ENCODE results near the gene HIVEP2. TPM values are rescaled to one million over a fixed set of nuclear protein-coding genes. Genes with fewer than 3 reads are reported as not detected.

HIVEP2 gene
- polyA plus RNA-seq, 3 donors, result 0.16 to 1.4 (median 0.64) TPM

DNA sequence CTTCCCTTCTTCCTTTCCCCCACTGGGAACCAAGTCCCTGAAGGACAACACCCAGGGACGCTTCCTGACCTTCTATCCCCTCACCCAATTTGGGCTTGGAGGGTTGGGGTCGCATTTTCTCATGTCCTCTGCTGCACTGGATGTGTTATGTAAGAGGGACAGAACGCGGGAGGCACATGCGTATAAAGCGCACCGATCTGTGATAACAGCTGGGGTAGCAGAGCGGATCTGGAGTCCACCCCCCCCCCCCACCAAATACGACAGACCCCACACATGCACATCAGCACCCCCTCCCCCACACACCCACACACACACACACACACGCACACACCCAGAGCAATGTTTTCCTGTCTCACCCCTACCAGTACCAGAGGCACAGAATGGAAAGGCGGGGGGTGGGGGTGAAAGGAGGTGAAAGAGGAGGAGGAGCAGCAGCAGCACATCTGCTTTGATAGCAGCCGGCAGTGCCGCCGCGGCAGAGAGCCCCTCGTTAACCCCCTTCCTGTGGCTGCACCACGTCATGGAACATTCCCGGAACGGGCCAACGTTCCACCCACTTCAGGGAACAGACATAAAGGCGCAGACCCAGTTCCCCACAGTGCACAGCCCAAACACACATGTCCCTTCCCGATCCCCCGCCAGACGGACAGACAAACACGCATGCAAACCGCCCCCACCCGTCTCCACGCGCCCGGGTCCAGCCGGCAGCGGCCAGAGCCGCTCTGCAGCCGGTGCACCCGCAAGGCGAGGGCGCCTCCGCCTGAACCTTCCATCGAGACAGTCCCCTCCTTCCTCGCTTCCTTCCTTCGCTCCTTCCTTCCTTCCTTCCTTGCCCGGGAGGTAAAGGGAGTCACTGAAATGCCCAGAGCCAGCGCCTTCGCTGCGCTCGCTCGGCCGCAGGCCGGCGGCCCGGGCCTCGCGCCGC lies 590 bp downstream of the HIVEP2 start:
- Histone ChIP-seq H3K4me1 (ENCODE audit: control insufficient read depth in 1 of 2, insufficient read depth in 2 of 2, low read length in 2 of 2) (peaks cover 30 to 35% of the 10 kb centered on the region in 2 donors), H3K27ac (ENCODE audit: low read depth in 1 of 2, low read length in 2 of 2) (peak overlapping the region in 1 of 2 donors; percentile 74), H3K9me3 (replicated peaks in 1 of 2; ENCODE audit: control insufficient read depth in 1 of 2, insufficient read depth in 1 of 2, low read length in 2 of 2) (no peaks in the 10 kb centered on the region), H4K20me1 (ENCODE audit: insufficient read depth, low read length) (no peaks in the 10 kb centered on the region), H3K79me2 (ENCODE audit: insufficient read depth, low read length) (no peaks in the 10 kb centered on the region), H3K36me3 (replicated peaks in 1 of 2; ENCODE audit: control insufficient read depth in 1 of 2, insufficient read depth in 2 of 2, low read length in 2 of 2) (no peaks in the 10 kb centered on the region), H3K27me3 (ENCODE audit: control insufficient read depth in 2 of 2, insufficient read depth in 2 of 2, low read length in 2 of 2) (no peaks in the 10 kb centered on the region), H3K4me2 (replicated peaks; ENCODE audit: extremely low read depth, low read length, poor library complexity, severe bottlenecking) (peak overlapping the region; percentile 84), H3K4me3 (replicated peaks in 1 of 3; ENCODE audit: low read depth in 2 of 3, low read length in 3 of 3) (peak overlapping the region; percentile 51 to 89 (median 81)), H2AFZ (ENCODE audit: insufficient read depth, low read depth, low read length, poor library complexity, severe bottlenecking) (peak overlapping the region; percentile 77), H3K9ac (ENCODE audit: insufficient read depth, low read length, poor library complexity, severe bottlenecking) (peak overlapping the region; percentile 68)
- TF ChIP-seq, protein P1, sequence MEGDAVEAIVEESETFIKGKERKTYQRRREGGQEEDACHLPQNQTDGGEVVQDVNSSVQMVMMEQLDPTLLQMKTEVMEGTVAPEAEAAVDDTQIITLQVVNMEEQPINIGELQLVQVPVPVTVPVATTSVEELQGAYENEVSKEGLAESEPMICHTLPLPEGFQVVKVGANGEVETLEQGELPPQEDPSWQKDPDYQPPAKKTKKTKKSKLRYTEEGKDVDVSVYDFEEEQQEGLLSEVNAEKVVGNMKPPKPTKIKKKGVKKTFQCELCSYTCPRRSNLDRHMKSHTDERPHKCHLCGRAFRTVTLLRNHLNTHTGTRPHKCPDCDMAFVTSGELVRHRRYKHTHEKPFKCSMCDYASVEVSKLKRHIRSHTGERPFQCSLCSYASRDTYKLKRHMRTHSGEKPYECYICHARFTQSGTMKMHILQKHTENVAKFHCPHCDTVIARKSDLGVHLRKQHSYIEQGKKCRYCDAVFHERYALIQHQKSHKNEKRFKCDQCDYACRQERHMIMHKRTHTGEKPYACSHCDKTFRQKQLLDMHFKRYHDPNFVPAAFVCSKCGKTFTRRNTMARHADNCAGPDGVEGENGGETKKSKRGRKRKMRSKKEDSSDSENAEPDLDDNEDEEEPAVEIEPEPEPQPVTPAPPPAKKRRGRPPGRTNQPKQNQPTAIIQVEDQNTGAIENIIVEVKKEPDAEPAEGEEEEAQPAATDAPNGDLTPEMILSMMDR (IDR thresholded peaks at IDR 0.05), result no peak
- Mint-ChIP-seq H3K36me3 (no peaks in the 10 kb centered on the region), H3K27me3 (ENCODE audit: low read depth in 3 of 3) (peaks cover 4 to 10% (median 8%) of the 10 kb centered on the region in 3 donors), H3K4me3 (peak overlapping the region; percentile 93 to 98), H3K4me1 (peaks cover 33% of the 10 kb centered on the region), H3K9me3 (no peaks in the 10 kb centered on the region), H3K27ac (peak overlapping the region; percentile 77 to 96 (median 90))
- DNase-seq, result peak; percentile 12 to 63 (median 25)
- intact Hi-C loops (cut with micrococcal nuclease), result loop anchor here (5.0 to 10.0 kb wide), 5 partner anchors 32 to 250 kb away; partner anchors contain the start of gene AIG1 (in 1 of the 2)
- WGBS (ENCODE audit: insufficient coverage), result 0% methylated on average over 38 of the region's 54 CpGs

DNA sequence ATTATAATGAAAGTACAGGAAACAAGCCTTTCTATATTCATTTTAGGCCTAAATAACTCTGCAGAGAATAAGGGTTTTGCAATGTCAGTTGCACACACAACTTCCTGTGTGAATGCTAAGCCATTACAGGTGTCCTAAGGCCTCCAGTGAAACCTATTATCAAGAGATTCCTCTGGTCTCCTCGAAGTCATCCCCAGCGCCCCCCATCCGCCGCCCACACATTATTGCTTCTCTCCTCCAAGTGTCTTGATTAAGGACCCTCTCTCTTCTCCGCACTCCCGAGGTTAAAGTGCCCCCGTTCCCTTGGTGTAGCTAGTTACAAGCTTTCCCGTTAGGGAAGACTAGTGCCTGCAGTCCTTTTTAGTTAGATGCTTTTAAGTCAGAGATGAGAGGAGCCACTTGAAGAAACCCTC lies 1.3 kb downstream of the HIVEP2 start:
- H2AFZ ChIP-seq (ENCODE audit: insufficient read depth, low read depth, low read length, poor library complexity, severe bottlenecking), result peak overlapping the region; percentile 77

More for the DNA sequence above, 1.3 kb downstream of the HIVEP2 start:
- 0% methylated on average over 1 of the region's 8 CpGs for WGBS (ENCODE audit: insufficient coverage)
- H3K36me3 ChIP-seq (replicated peaks in 1 of 2; ENCODE audit: control insufficient read depth in 1 of 2, insufficient read depth in 2 of 2, low read length in 2 of 2), result no peaks in the 10 kb centered on the region
- Mint-ChIP-seq H3K27ac (peak overlapping the region in 6 of 7 donors; percentile 2 to 96 (median 84)), H3K27me3 (ENCODE audit: low read depth in 3 of 3) (peaks cover 4 to 10% (median 8%) of the 10 kb centered on the region in 3 donors), H3K36me3 (no peaks in the 10 kb centered on the region), H3K9me3 (no peaks in the 10 kb centered on the region), H3K4me1 (peaks cover 26% of the 10 kb centered on the region), H3K4me3 (peak overlapping the region; percentile 93 to 98)
- H3K4me3 ChIP-seq (replicated peaks in 1 of 3; ENCODE audit: low read depth in 2 of 3, low read length in 3 of 3), result peak overlapping the region; percentile 51 to 89 (median 81)
- TF ChIP-seq, protein P1 (IDR thresholded peaks at IDR 0.05), result no peak
- intact Hi-C loops (cut with micrococcal nuclease), result loop anchor here (10.0 kb wide), 2 partner anchors 121 to 249 kb away; partner anchors contain the start of gene AIG1 (in 1 of the 2)
- H4K20me1 ChIP-seq (ENCODE audit: insufficient read depth, low read length), result no peaks in the 10 kb centered on the region
- peak in 2 of 3 donors; percentile 25 to 45 for DNase-seq
- H3K79me2 ChIP-seq (ENCODE audit: insufficient read depth, low read length), result no peaks in the 10 kb centered on the region
- no peaks in the 10 kb centered on the region for H3K9me3 ChIP-seq (replicated peaks in 1 of 2; ENCODE audit: control insufficient read depth in 1 of 2, insufficient read depth in 1 of 2, low read length in 2 of 2)
- no peak overlapping the region for H3K27ac ChIP-seq (ENCODE audit: low read depth in 1 of 2, low read length in 2 of 2)
- peak overlapping the region; percentile 68 for H3K9ac ChIP-seq (ENCODE audit: insufficient read depth, low read length, poor library complexity, severe bottlenecking)
- peaks cover 23 to 28% of the 10 kb centered on the region in 2 donors for H3K4me1 ChIP-seq (ENCODE audit: control insufficient read depth in 1 of 2, insufficient read depth in 2 of 2, low read length in 2 of 2)
- H3K4me2 ChIP-seq (replicated peaks; ENCODE audit: extremely low read depth, low read length, poor library complexity, severe bottlenecking), result peak overlapping the region; percentile 84
- H3K27me3 ChIP-seq (ENCODE audit: control insufficient read depth in 2 of 2, insufficient read depth in 2 of 2, low read length in 2 of 2), result no peaks in the 10 kb centered on the region
